Measurements from ENCODE around the gene HOXB5. TPM values are rescaled to one million over a fixed set of nuclear protein-coding genes. Genes with fewer than 3 reads are reported as not detected.
A peak's percentile ranks its signal among the peaks of the same experiment; 100 is the strongest.

Gene HOXB5
- total RNA-seq, 1 experiment from 2014 or later: 5.9 TPM

- no peak overlapping the region for H3K27ac ChIP-seq (ENCODE audit: low read depth, low read length, poor library complexity, severe bottlenecking)
- intact Hi-C loops (cut with micrococcal nuclease; ENCODE audit: unreplicated experiment): no loop called here
- TF ChIP-seq CTCF (conservative IDR thresholded peaks at IDR 0.05; ENCODE audit: low read depth, low read length) (no peak), EZH2 (IDR thresholded peaks at IDR 0.05; ENCODE audit: borderline replicate concordance, low read depth, low read length, poor library complexity, severe bottlenecking) (no peak)
- no peaks in the 10 kb centered on the region for H3K27me3 ChIP-seq (replicated peaks; ENCODE audit: insufficient read depth, low read depth, low read length, poor library complexity)
- no peaks in the 10 kb centered on the region for H3K36me3 ChIP-seq (ENCODE audit: insufficient read depth, low read length, poor library complexity, severe bottlenecking)
- H3K4me1 ChIP-seq (ENCODE audit: insufficient read depth, low read length, poor library complexity, severe bottlenecking): peaks cover 66% of the 10 kb centered on the region
- DNase-seq (ENCODE audit: low spot score): no peak
- CTCF ChIA-PET: interaction anchor here (0.6 kb wide), 1 partner anchor 9 kb away, joined by 3 read pairs; no protein-coding TSS in a partner anchor
- H3K4me3 ChIP-seq (ENCODE audit: low read depth, low read length, poor library complexity, severe bottlenecking): no peak overlapping the region
- BruUV-seq (replicated peaks): no TSS peak
- no peaks in the 10 kb centered on the region for H3K9me3 ChIP-seq (ENCODE audit: low read depth, low read length, poor library complexity, severe bottlenecking)
- POLR2A ChIA-PET (ENCODE audit: low non-redundant PET): no interaction called here
Measured at GRCh38 chr17:48569674-48570324, 23.8 kb downstream of the HOXB5 start.

- POLR2A ChIA-PET (ENCODE audit: low non-redundant PET): interaction anchor here (0.6 kb wide), 1 partner anchor 306 kb away, joined by 3 read pairs; no protein-coding TSS in a partner anchor
- CTCF ChIA-PET: no interaction called here
- H3K4me3 ChIP-seq (ENCODE audit: low read depth, low read length, poor library complexity, severe bottlenecking): peak overlapping the region; percentile 48
- peak overlapping the region; percentile 29 for H3K27ac ChIP-seq (ENCODE audit: low read depth, low read length, poor library complexity, severe bottlenecking)
- no peaks in the 10 kb centered on the region for H3K9me3 ChIP-seq (ENCODE audit: low read depth, low read length, poor library complexity, severe bottlenecking)
- H3K36me3 ChIP-seq (ENCODE audit: insufficient read depth, low read length, poor library complexity, severe bottlenecking): no peaks in the 10 kb centered on the region
- no peak for DNase-seq (ENCODE audit: low spot score)
- intact Hi-C loops (cut with micrococcal nuclease; ENCODE audit: unreplicated experiment): no loop called here
- H3K27me3 ChIP-seq (replicated peaks; ENCODE audit: insufficient read depth, low read depth, low read length, poor library complexity): no peaks in the 10 kb centered on the region
- no TSS peak for BruUV-seq (replicated peaks)
- TF ChIP-seq EZH2 (IDR thresholded peaks at IDR 0.05; ENCODE audit: borderline replicate concordance, low read depth, low read length, poor library complexity, severe bottlenecking) (no peak), CTCF (conservative IDR thresholded peaks at IDR 0.05; ENCODE audit: low read depth, low read length) (no peak)
- peaks cover 64% of the 10 kb centered on the region for H3K4me1 ChIP-seq (ENCODE audit: insufficient read depth, low read length, poor library complexity, severe bottlenecking)
Measured at GRCh38 chr17:48569240-48569582, 24.4 kb downstream of the HOXB5 start.

- Histone ChIP-seq H3K27me3 (replicated peaks; ENCODE audit: insufficient read depth, low read depth, low read length, poor library complexity) (no peaks in the 10 kb centered on the region), H3K36me3 (ENCODE audit: insufficient read depth, low read length, poor library complexity, severe bottlenecking) (no peaks in the 10 kb centered on the region), H3K9me3 (ENCODE audit: low read depth, low read length, poor library complexity, severe bottlenecking) (no peaks in the 10 kb centered on the region), H3K4me3 (ENCODE audit: low read depth, low read length, poor library complexity, severe bottlenecking) (peak overlapping the region; percentile 48), H3K27ac (ENCODE audit: low read depth, low read length, poor library complexity, severe bottlenecking) (peak overlapping the region; percentile 29), H3K4me1 (ENCODE audit: insufficient read depth, low read length, poor library complexity, severe bottlenecking) (peaks cover 63% of the 10 kb centered on the region)
- peak; percentile 52 for DNase-seq (ENCODE audit: low spot score)
- ChIA-PET CTCF (no interaction called here), POLR2A (ENCODE audit: low non-redundant PET) (interaction anchor here (0.6 to 0.7 kb wide), 2 partner anchors 72 to 305 kb away, joined by 3 to 6 read pairs; no protein-coding TSS in a partner anchor)
- BruUV-seq (replicated peaks): no TSS peak
- intact Hi-C loops (cut with micrococcal nuclease; ENCODE audit: unreplicated experiment): no loop called here
- TF ChIP-seq EZH2 (IDR thresholded peaks at IDR 0.05; ENCODE audit: borderline replicate concordance, low read depth, low read length, poor library complexity, severe bottlenecking): no peak
- TF ChIP-seq CTCF (conservative IDR thresholded peaks at IDR 0.05; ENCODE audit: low read depth, low read length): no peak
Measured at GRCh38 chr17:48568499-48569239, 24.9 kb downstream of the HOXB5 start.
